Transverse colon (tissue), 4 donors: ENCODE measurements around the gene SPDYE4.

Experiments
- CTCF ChIP-seq, 5 experiments: fragments of 200-600 bp in 3 of 5; fragments of 450-650 bp in 2 of 5; sonication (generic) in 3 of 5; IDR thresholded peaks; 1 replicate in 2 of 5; 2 replicates in 3 of 5; pipeline ENCODE4 v1.5.1; 2016 to 2017; ENCODE audit warnings: antibody characterized with exemption in 5 of 5, inconsistent platforms in 3 of 5, mild to moderate bottlenecking in 2 of 5, moderate library complexity in 1 of 5
- EP300 ChIP-seq: sonication (generic); formaldehyde crosslinking; IDR thresholded peaks from one replicate; pipeline ENCODE4 v1.6.1; 2017; ENCODE audit warnings: antibody characterized with exemption, low read depth
- POLR2AphosphoS5 ChIP-seq, 3 donors: sonication (generic); formaldehyde crosslinking; IDR thresholded peaks; one replicate each; pipeline ENCODE4 v1.6.1; 2016; ENCODE audit warnings: antibody characterized with exemption in 3 of 3

GRCh38 chr17:8713878-8714277 is 44.5 kb downstream of the SPDYE4 start:
- TF ChIP-seq EP300 (no peak), CTCF (IDR thresholded peaks at IDR 0.05) (no peak), POLR2AphosphoS5 (IDR thresholded peaks at IDR 0.05) (no peak)
